GM12878 (cell line): ENCODE results near the gene NECAB2.

Experiments used
- CBX3 ChIP-seq: fragments of 200-600 bp; sonication (generic); IDR thresholded peaks from 2 replicates; pipeline ENCODE4 v1.6.1; 2016; ENCODE audit warnings: low read depth, borderline replicate concordance
- CEBPB ChIP-seq, 2 experiments: fragments of 150-350 bp in 1 of 2; IDR thresholded peaks; 2 replicates each; pipeline ENCODE4 v1.6.1; 2012 to 2014; ENCODE audit warnings: low read depth in 2 of 2, low read length in 2 of 2, borderline replicate concordance in 1 of 2, inconsistent platforms in 1 of 2
- EZH2 ChIP-seq: IDR thresholded peaks from 2 replicates; pipeline ENCODE4 v1.6.1; 2012; ENCODE audit warnings: low read depth, mild to moderate bottlenecking, control low read depth, inconsistent platforms, low read length, borderline replicate concordance; ENCODE audit not compliant: control insufficient read depth
- MAX ChIP-seq: IDR thresholded peaks from 2 replicates; pipeline ENCODE4 v1.6.1; 2012; ENCODE audit warnings: low read depth, low read length, improper control_type of control experiment
- PBX3 ChIP-seq: IDR thresholded peaks from 2 replicates; pipeline ENCODE4 v1.6.1; 2011; ENCODE audit warnings: mild to moderate bottlenecking, low read depth, low read length, moderate library complexity; ENCODE audit not compliant: insufficient replicate concordance
- POLR2A ChIP-seq: IDR thresholded peaks from 2 replicates; pipeline ENCODE4 v1.6.1; 2011; ENCODE audit warnings: low read depth, mild to moderate bottlenecking, low read length
- RBBP5 ChIP-seq: fragments of 200-600 bp; sonication (generic); conservative IDR thresholded peaks from 2 replicates; pipeline ENCODE4 v1.6.1; 2016
- RFX5 ChIP-seq: IDR thresholded peaks from 2 replicates; pipeline ENCODE4 v1.6.1; 2011; ENCODE audit warnings: low read depth, low read length, improper control_type of control experiment
- SPI1 ChIP-seq: IDR thresholded peaks from 2 replicates; pipeline ENCODE4 v1.6.1; 2011; ENCODE audit warnings: low read depth, mild to moderate bottlenecking, low read length, moderate library complexity, borderline replicate concordance; ENCODE audit not compliant: insufficient read depth
- SRF ChIP-seq, 2 experiments: IDR thresholded peaks; 2 replicates each; pipeline ENCODE4 v1.6.1; 2011; ENCODE audit warnings: low read depth in 2 of 2, low read length in 2 of 2, mild to moderate bottlenecking in 1 of 2, moderate library complexity in 1 of 2
- TAF1 ChIP-seq: IDR thresholded peaks from 2 replicates; pipeline ENCODE4 v1.6.1; 2011; ENCODE audit warnings: mild to moderate bottlenecking, low read depth, low read length, borderline replicate concordance
- ZSCAN29 ChIP-seq: fragments of 450-650 bp; IDR thresholded peaks from 2 replicates; pipeline ENCODE4 v1.6.1; 2017; ENCODE audit warnings: mild to moderate bottlenecking, moderate library complexity
- TF ChIP-seq, protein P1 (sequence below), 3 experiments: IDR thresholded peaks in 2 of 3; conservative IDR thresholded peaks in 1 of 3; 2 replicates each; pipeline ENCODE4 v1.5.1; 2011; ENCODE audit warnings: low read depth in 3 of 3, low read length in 3 of 3, mild to moderate bottlenecking in 3 of 3, control low read depth in 2 of 3, moderate library complexity in 2 of 3, inconsistent platforms in 1 of 3, mixed read lengths in 1 of 3; ENCODE audit not compliant: control insufficient read depth in 2 of 3, insufficient read depth in 1 of 3; ENCODE audit errors: extremely low read depth in 1 of 3

DNA sequence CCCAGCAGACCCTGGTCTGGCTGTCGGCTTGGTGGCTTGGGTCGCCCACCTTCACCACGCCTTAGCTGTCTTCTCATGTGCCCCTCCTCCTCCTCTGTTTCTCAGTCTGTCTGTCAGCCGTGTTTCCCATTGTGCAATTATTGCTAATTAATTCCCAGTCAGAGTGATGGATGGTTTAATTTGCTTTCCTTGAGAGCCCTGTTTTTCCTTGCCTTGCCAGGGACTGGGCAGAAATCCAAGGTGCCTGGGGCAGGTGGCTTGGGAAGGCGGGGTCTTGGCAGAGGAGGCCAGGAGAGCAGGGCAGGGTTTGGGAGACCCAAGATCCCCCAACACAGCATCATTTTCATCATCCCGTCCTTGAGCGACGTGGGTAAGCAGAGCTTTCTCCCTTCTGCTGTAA, 21.3 kb downstream of the NECAB2 start:
- TF ChIP-seq, protein P1, sequence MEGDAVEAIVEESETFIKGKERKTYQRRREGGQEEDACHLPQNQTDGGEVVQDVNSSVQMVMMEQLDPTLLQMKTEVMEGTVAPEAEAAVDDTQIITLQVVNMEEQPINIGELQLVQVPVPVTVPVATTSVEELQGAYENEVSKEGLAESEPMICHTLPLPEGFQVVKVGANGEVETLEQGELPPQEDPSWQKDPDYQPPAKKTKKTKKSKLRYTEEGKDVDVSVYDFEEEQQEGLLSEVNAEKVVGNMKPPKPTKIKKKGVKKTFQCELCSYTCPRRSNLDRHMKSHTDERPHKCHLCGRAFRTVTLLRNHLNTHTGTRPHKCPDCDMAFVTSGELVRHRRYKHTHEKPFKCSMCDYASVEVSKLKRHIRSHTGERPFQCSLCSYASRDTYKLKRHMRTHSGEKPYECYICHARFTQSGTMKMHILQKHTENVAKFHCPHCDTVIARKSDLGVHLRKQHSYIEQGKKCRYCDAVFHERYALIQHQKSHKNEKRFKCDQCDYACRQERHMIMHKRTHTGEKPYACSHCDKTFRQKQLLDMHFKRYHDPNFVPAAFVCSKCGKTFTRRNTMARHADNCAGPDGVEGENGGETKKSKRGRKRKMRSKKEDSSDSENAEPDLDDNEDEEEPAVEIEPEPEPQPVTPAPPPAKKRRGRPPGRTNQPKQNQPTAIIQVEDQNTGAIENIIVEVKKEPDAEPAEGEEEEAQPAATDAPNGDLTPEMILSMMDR (IDR thresholded peaks at IDR 0.05 in 2 of 3, conservative IDR thresholded peaks at IDR 0.05 in 1 of 3; ENCODE audit: control insufficient read depth in 2 of 3, extremely low read depth in 1 of 3, insufficient read depth in 1 of 3, low read depth in 3 of 3, low read length in 3 of 3) = no peak
- TF ChIP-seq SPI1 (no peak), CBX3 (no peak), RFX5 (no peak), MAX (no peak), PBX3 (no peak), POLR2A (no peak), CEBPB (IDR thresholded peaks at IDR 0.05; ENCODE audit: borderline replicate concordance in 1 of 2, low read depth in 2 of 2, low read length in 2 of 2) (no peak), RBBP5 (no peak), EZH2 (no peak), SRF (IDR thresholded peaks at IDR 0.05; ENCODE audit: low read depth in 2 of 2, low read length in 2 of 2) (no peak), ZSCAN29 (no peak), TAF1 (no peak)
